CD4-positive, alpha-beta T cell treated with Interleukin-6 for 4 hours (primary cell): Measurements from ENCODE around the gene KRT38.

Source experiments
- DNase-seq: peaks from one replicate; pipeline ENCODE4 v3.0.0-alpha.2; 2020; ENCODE audit warnings: mixed read lengths

KRT38 gene

DNA sequence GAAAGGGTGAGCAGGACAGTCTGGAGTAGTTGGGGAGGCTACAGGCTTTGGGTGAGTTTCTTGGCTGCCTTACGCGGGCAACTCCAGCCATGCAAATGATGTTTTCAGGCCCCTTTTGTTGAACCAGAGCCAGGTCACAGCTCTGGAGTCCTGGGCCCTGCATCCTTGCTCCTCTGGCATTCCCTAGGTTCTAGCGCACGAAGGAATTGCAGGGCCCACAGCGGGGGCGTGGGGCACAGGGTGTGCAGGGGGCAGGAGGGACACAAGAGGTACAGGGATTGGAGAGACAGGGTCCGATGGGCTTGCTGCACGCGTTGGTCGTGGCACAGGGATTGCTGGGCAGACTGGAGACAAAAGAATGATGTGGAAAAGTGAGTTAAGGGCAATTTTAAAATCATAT is 47.0 kb downstream of the KRT38 start:
- no peak for DNase-seq

DNA sequence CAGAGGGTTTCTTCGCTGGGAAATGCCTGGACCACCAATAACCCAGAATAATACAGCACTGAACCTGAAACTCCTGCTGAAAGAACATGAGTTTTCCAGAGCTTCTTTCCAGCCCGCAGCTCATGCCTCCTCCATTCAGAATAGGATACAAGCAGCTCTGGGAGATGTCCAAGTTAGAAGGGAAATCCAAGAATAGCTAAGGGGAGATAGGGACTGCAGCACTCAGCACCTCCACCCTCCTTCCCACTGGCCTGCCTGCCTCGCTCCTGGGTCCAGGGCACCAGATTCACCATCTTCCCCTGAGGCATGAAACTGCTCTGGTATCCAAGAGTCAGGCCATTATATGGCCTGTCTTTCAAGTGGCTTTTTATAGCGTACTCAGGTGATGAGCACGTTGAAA is 47.5 kb downstream of the KRT38 start:
- DNase-seq: no peak

DNA sequence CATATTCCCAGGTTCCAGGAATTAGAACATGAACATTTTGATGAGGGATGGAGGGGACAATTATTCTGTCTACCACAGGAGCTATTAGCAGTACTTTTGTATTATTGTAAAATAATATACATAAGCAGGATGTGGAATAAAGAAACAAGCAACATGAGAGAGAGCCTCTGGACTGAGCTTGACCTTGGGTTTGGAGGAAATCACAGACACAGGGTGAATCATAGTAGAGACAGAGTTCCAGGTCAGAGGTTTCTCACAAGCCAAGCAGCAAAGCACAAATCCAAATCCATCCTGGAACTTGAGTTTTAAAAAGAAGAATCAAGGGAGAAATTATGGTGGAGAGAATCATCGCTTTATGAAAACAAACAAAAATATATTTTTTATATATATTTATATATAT is 48.5 kb downstream of the KRT38 start:
- DNase-seq: no peak

DNA sequence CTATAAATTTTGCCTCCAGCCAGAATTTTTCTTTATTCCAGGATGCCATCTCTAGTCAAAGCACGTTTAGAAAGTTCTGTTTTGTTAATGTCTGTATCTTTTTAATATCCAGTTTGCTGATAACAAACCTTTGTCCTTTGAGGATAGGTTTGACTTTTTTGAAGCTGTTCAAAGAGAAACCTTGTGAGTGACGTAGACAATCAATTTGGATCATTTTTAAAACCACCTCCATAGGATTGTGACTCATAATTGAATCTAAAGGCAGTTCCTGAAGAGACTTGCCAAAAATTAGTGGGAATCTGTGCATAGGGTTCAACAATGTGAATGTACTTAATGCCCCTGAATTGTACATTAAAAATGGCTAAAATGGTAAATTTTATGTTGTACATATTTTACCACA is 49.2 kb downstream of the KRT38 start:
- no peak for DNase-seq

DNA sequence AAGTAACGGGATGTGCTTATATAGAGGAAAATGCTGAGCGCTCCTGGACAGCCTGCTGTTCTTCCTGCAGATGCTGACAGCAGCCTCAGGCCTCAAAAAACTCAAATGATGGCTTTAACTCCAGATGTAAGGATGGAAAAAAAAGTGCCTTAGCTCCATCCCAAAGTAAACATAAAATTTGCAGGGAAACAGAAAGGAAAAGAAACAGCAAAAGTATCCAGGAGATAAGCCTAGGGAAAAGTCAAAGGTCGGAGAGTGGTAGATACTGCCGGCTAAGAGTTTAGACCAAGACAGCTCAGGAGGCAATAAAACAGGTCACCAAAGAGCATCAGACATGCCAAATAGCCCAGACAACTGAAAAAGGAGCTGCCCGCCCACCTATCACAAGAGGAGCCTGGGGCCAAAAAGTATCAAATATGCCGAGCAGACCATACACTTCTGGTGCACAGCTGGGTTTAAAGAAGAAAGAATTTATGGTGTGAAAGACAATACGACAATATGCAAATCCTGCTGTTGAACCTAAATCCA is 50.3 kb downstream of the KRT38 start:
- DNase-seq: no peak

DNA sequence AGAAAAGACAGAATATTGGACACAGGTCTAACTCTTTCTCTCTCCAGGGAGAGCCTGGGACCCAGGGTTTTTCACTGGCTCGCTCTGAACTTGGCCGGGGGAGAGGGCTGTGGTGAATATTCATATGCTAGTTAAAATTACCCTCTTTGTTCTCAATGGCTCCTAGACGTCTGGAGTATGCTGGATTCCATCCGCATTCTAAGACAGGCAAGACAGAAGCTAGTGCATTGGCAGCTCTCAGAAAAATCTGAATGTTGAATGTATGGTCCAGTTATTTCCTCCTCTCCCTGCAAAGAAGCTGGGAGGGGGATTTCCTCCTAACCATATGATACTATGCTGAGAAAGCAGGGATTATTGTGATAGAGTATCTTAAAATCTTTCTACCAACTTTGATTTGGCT is 53.1 kb downstream of the KRT38 start:
- DNase-seq: no peak

DNA sequence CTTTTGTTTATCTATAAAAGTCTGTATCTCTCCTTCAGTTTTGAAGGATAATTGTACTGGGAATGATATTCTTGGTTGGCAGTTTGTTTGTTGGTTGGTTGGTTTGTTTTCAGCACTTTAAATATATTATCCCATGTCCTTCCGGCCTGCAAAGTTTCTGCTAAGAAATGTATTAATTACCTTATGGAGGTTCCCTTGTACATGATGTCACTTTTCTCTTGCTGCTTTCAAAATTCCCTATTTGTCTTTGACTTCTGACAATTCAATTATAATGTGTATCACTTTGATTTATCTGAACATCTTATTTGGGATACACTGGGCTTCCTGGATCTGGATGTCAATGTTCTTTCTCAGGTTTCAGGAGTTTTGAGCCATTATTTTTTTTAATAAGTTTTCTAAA is 54.6 kb downstream of the KRT38 start:
- DNase-seq: no peak
